HEK293 (cell line): ENCODE measurements around the gene LRIG3.
A peak's percentile ranks its signal among the peaks of the same experiment; 100 is the strongest.

ENCODE experiments used
- CTCF ChIA-PET: fragments of 350-600 bp; formaldehyde crosslinking; extraction: SDS; loops from one replicate; lab custom pipeline; 2021; ENCODE audit warnings: antibody characterized with exemption; lab: Yijun Ruan, JAX
- POLR2A ChIA-PET: fragments of 300-600 bp; formaldehyde crosslinking; extraction: SDS; loops from one replicate; lab custom pipeline; 2020; ENCODE audit warnings: antibody characterized with exemption, inconsistent platforms; lab: Yijun Ruan, JAX
- H3K27ac ChIP-seq: fragments of 200-500 bp; sonication (Bioruptor generic); 2 replicates; pipeline ENCODE4 v1.5.1; 2014; ENCODE audit warnings: low read depth, low read length, control low read depth, inconsistent platforms; ENCODE audit errors: extremely low read depth
- H3K36me3 ChIP-seq, 2 experiments: fragments of 200-500 bp in 1 of 2; sonication (Bioruptor generic) in 1 of 2; 1 replicate in 1 of 2; 2 replicates in 1 of 2; pipeline ENCODE4 v1.5.1; 2014 to 2017; ENCODE audit warnings: inconsistent platforms in 2 of 2, low read length in 2 of 2; ENCODE audit not compliant: control insufficient read depth in 2 of 2, insufficient read depth in 1 of 2
- H3K4me1 ChIP-seq: fragments of 200-500 bp; sonication (Bioruptor generic); 2 replicates; pipeline ENCODE4 v1.5.1; 2014; ENCODE audit warnings: mild to moderate bottlenecking, low read length, inconsistent platforms; ENCODE audit not compliant: control insufficient read depth, insufficient read depth
- H3K4me3 ChIP-seq: 2 replicates; pipeline ENCODE4 v1.5.1; 2011; ENCODE audit warnings: low read depth, mild to moderate bottlenecking, control low read depth, low read length, moderate library complexity
- H3K9me3 ChIP-seq: fragments of 200-500 bp; sonication (Bioruptor generic); 2 replicates; pipeline ENCODE4 v1.5.1; 2014; ENCODE audit warnings: low read depth, low read length, inconsistent platforms; ENCODE audit not compliant: control insufficient read depth, insufficient read depth
- HOXC10 ChIP-seq: sonication (generic); formaldehyde crosslinking; IDR thresholded peaks from 2 replicates; pipeline ENCODE4 v1.8.1; 2023; ENCODE audit warnings: mild to moderate bottlenecking, missing genetic modification reagents
- KLF8 ChIP-seq: fragments of 450-650 bp; formaldehyde crosslinking; IDR thresholded peaks from 2 replicates; pipeline ENCODE4 v1.5.1; 2016; ENCODE audit warnings: missing biosample characterization, missing genetic modification characterization
- RBAK ChIP-seq: fragments of 450-650 bp; formaldehyde crosslinking; IDR thresholded peaks from 2 replicates; pipeline ENCODE4 v1.5.1; 2016; ENCODE audit warnings: missing biosample characterization, missing genetic modification characterization
- TRIM28 ChIP-seq: IDR thresholded peaks from 2 replicates; pipeline ENCODE4 v1.6.1; 2011; ENCODE audit warnings: low read length, control low read depth, borderline replicate concordance
- ZBTB20 ChIP-seq: fragments of 450-650 bp; formaldehyde crosslinking; IDR thresholded peaks from 2 replicates; pipeline ENCODE4 v1.5.1; 2016; ENCODE audit warnings: missing biosample characterization, missing genetic modification characterization
- ZBTB48 ChIP-seq: fragments of 450-650 bp; formaldehyde crosslinking; IDR thresholded peaks from 2 replicates; pipeline ENCODE4 v1.5.1; 2016; ENCODE audit warnings: missing biosample characterization, missing genetic modification characterization
- ZBTB7A ChIP-seq: fragments of 450-650 bp; formaldehyde crosslinking; IDR thresholded peaks from 2 replicates; pipeline ENCODE4 v1.5.1; 2016; ENCODE audit warnings: low read depth, missing biosample characterization, missing genetic modification characterization
- ZNF175 ChIP-seq: fragments of 450-650 bp; formaldehyde crosslinking; IDR thresholded peaks from 2 replicates; pipeline ENCODE4 v1.5.1; 2016; ENCODE audit warnings: missing biosample characterization, missing genetic modification characterization
- ZNF2 ChIP-seq: fragments of 450-650 bp; formaldehyde crosslinking; IDR thresholded peaks from 2 replicates; pipeline ENCODE4 v1.5.1; 2016; ENCODE audit warnings: missing biosample characterization, missing genetic modification characterization
- ZNF23 ChIP-seq: fragments of 450-650 bp; formaldehyde crosslinking; IDR thresholded peaks from 2 replicates; pipeline ENCODE4 v1.5.1; 2016; ENCODE audit warnings: missing biosample characterization, missing genetic modification characterization, borderline replicate concordance
- ZNF266 ChIP-seq: fragments of 450-650 bp; formaldehyde crosslinking; IDR thresholded peaks from 2 replicates; pipeline ENCODE4 v1.5.1; 2016; ENCODE audit warnings: missing biosample characterization, missing genetic modification characterization, low read depth
- ZNF324 ChIP-seq: fragments of 450-650 bp; formaldehyde crosslinking; IDR thresholded peaks from 2 replicates; pipeline ENCODE4 v1.5.1; 2016; ENCODE audit warnings: missing biosample characterization, missing genetic modification characterization
- ZNF350 ChIP-seq: fragments of 450-650 bp; formaldehyde crosslinking; IDR thresholded peaks from 2 replicates; pipeline ENCODE4 v1.5.0; 2017; ENCODE audit warnings: missing biosample characterization, mild to moderate bottlenecking, missing genetic modification characterization
- ZNF416 ChIP-seq: fragments of 450-650 bp; formaldehyde crosslinking; IDR thresholded peaks from 2 replicates; pipeline ENCODE4 v1.5.1; 2016; ENCODE audit warnings: missing biosample characterization, missing genetic modification characterization
- ZNF555 ChIP-seq: fragments of 450-650 bp; formaldehyde crosslinking; conservative IDR thresholded peaks from 2 replicates; pipeline ENCODE4 v1.5.1; 2017; ENCODE audit warnings: missing biosample characterization, mild to moderate bottlenecking, missing genetic modification characterization, inconsistent platforms
- ZNF639 ChIP-seq: fragments of 450-650 bp; formaldehyde crosslinking; IDR thresholded peaks from 2 replicates; pipeline ENCODE4 v1.5.1; 2016; ENCODE audit warnings: missing biosample characterization, missing genetic modification characterization
- ZNF670 ChIP-seq: fragments of 450-650 bp; formaldehyde crosslinking; IDR thresholded peaks from 2 replicates; pipeline ENCODE4 v1.5.1; 2016; ENCODE audit warnings: missing biosample characterization, missing genetic modification characterization, low read depth
- ZNF692 ChIP-seq: fragments of 450-650 bp; formaldehyde crosslinking; IDR thresholded peaks from 2 replicates; pipeline ENCODE4 v1.5.1; 2016; ENCODE audit warnings: missing biosample characterization, missing genetic modification characterization
- ZNF776 ChIP-seq: fragments of 450-650 bp; formaldehyde crosslinking; IDR thresholded peaks from 2 replicates; pipeline ENCODE4 v1.5.0; 2017; ENCODE audit warnings: missing biosample characterization, missing genetic modification characterization, borderline replicate concordance
- ZNF785 ChIP-seq: fragments of 450-650 bp; formaldehyde crosslinking; IDR thresholded peaks from 2 replicates; pipeline ENCODE4 v1.5.1; 2016; ENCODE audit warnings: missing biosample characterization, missing genetic modification characterization
- ZNF837 ChIP-seq: fragments of 450-650 bp; formaldehyde crosslinking; IDR thresholded peaks from 2 replicates; pipeline ENCODE4 v1.5.1; 2016; ENCODE audit warnings: missing biosample characterization, missing genetic modification characterization
- ZSCAN18 ChIP-seq: fragments of 450-650 bp; formaldehyde crosslinking; IDR thresholded peaks from 2 replicates; pipeline ENCODE4 v1.5.1; 2016; ENCODE audit warnings: missing biosample characterization, missing genetic modification characterization
- TF ChIP-seq, protein P1 (sequence below): fragments of 450-650 bp; formaldehyde crosslinking; IDR thresholded peaks from 2 replicates; pipeline ENCODE4 v1.5.1; 2016; ENCODE audit warnings: missing biosample characterization, missing genetic modification characterization
- TF ChIP-seq, protein P2 (sequence below): fragments of 450-650 bp; formaldehyde crosslinking; IDR thresholded peaks from 2 replicates; pipeline ENCODE4 v1.5.1; 2016; ENCODE audit warnings: missing biosample characterization, missing genetic modification characterization
- TF ChIP-seq, protein P3 (sequence below): fragments of 450-650 bp; formaldehyde crosslinking; IDR thresholded peaks from 2 replicates; pipeline ENCODE4 v1.5.1; 2017; ENCODE audit warnings: missing biosample characterization, missing genetic modification characterization
- TF ChIP-seq, protein P4 (sequence below): fragments of 450-650 bp; formaldehyde crosslinking; IDR thresholded peaks from 2 replicates; pipeline ENCODE4 v1.5.1; 2016; ENCODE audit warnings: missing biosample characterization, missing genetic modification characterization

LRIG3 gene

DNA sequence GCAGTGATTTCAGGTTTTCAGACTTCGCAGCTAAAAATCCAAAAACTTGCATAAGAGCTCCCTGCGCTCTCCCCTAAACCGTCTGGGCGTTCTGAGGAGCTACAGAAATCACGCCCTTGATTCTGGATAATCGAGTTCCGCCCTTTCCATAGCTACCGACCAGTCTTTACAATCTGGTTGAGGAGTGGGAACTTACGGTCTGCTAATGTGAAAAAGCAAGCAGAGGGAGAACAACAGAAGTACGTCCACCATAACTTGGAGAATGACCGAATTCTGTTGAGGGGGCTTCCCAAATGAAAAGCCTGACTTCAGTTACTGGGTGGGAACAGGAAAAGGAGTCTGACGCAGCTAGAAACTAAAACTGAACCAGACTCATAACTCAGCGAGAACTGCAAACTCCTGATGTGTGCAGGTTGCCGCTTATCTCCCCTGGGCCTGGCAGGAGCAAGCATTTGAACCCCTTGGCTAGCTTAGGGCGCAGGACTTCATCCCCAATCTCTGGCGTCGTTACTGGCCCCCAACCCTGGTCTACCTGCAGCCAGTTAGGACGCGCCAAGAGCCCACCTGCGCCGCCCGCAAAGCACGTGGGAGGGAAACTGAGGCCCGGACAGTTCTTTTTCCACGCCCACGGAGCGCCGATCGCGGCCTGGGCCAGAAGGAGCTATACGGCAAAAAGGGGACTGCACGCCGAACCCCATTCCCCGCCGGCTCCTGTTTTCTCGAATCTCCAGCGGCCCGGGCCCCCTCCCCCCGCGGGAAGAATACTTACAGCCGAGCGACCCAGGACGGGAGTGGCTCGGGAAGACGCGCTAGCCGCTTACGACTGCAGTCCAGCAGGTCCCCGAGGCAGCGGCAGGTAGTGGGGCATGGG, 838 bp downstream of the LRIG3 start:
- CTCF ChIA-PET, result interaction anchor here (0.6 to 1.8 kb wide), 6 partner anchors 10 to 1933 kb away, joined by 3 to 7 read pairs (median 4); no protein-coding TSS in a partner anchor
- no peaks in the 10 kb centered on the region for H3K9me3 ChIP-seq
- POLR2A ChIA-PET, result interaction anchor here (0.8 to 2.7 kb wide), 8 partner anchors 10 to 978 kb away, joined by 3 to 11 read pairs (median 4); partner anchors contain the start of gene ATP23
- no peaks in the 10 kb centered on the region for H3K36me3 ChIP-seq
- H3K4me1 ChIP-seq, result peaks cover 43% of the 10 kb centered on the region
- peak overlapping the region; percentile 86 for H3K4me3 ChIP-seq
- H3K27ac ChIP-seq, result peak overlapping the region; percentile 100
- no peak for TF ChIP-seq ZBTB48 (tag by site-specific recombination)
- TF ChIP-seq ZNF837 (tag by site-specific recombination), result no peak
- no peak for TF ChIP-seq ZNF266
- TF ChIP-seq, protein P1, sequence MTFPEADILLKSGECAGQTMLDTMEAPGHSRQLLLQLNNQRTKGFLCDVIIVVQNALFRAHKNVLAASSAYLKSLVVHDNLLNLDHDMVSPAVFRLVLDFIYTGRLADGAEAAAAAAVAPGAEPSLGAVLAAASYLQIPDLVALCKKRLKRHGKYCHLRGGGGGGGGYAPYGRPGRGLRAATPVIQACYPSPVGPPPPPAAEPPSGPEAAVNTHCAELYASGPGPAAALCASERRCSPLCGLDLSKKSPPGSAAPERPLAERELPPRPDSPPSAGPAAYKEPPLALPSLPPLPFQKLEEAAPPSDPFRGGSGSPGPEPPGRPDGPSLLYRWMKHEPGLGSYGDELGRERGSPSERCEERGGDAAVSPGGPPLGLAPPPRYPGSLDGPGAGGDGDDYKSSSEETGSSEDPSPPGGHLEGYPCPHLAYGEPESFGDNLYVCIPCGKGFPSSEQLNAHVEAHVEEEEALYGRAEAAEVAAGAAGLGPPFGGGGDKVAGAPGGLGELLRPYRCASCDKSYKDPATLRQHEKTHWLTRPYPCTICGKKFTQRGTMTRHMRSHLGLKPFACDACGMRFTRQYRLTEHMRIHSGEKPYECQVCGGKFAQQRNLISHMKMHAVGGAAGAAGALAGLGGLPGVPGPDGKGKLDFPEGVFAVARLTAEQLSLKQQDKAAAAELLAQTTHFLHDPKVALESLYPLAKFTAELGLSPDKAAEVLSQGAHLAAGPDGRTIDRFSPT (tag by site-specific recombination), result no peak
- TF ChIP-seq, protein P2, sequence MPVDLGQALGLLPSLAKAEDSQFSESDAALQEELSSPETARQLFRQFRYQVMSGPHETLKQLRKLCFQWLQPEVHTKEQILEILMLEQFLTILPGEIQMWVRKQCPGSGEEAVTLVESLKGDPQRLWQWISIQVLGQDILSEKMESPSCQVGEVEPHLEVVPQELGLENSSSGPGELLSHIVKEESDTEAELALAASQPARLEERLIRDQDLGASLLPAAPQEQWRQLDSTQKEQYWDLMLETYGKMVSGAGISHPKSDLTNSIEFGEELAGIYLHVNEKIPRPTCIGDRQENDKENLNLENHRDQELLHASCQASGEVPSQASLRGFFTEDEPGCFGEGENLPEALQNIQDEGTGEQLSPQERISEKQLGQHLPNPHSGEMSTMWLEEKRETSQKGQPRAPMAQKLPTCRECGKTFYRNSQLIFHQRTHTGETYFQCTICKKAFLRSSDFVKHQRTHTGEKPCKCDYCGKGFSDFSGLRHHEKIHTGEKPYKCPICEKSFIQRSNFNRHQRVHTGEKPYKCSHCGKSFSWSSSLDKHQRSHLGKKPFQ (tag by site-specific recombination), result peak; percentile 71; the same call in 1 of the 2 replicates
- no peak for TF ChIP-seq ZNF416 (tag by site-specific recombination)
- TF ChIP-seq ZSCAN18 (tag by site-specific recombination), result no peak
- TF ChIP-seq ZNF776, result no peak
- no peak for TF ChIP-seq ZNF350 (tag by site-specific recombination)
- TF ChIP-seq ZNF175 (tag by site-specific recombination), result no peak
- TF ChIP-seq, protein P3, sequence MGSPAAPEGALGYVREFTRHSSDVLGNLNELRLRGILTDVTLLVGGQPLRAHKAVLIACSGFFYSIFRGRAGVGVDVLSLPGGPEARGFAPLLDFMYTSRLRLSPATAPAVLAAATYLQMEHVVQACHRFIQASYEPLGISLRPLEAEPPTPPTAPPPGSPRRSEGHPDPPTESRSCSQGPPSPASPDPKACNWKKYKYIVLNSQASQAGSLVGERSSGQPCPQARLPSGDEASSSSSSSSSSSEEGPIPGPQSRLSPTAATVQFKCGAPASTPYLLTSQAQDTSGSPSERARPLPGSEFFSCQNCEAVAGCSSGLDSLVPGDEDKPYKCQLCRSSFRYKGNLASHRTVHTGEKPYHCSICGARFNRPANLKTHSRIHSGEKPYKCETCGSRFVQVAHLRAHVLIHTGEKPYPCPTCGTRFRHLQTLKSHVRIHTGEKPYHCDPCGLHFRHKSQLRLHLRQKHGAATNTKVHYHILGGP (tag by site-specific recombination), result no peak
- no peak for TF ChIP-seq ZNF555 (tag by site-specific recombination)
- TF ChIP-seq ZNF692 (tag by site-specific recombination), result no peak
- TF ChIP-seq RBAK, result no peak
- TF ChIP-seq KLF8 (tag by site-specific recombination), result peak; percentile 32; the same call in 1 of the 2 replicates
- TF ChIP-seq, protein P4, sequence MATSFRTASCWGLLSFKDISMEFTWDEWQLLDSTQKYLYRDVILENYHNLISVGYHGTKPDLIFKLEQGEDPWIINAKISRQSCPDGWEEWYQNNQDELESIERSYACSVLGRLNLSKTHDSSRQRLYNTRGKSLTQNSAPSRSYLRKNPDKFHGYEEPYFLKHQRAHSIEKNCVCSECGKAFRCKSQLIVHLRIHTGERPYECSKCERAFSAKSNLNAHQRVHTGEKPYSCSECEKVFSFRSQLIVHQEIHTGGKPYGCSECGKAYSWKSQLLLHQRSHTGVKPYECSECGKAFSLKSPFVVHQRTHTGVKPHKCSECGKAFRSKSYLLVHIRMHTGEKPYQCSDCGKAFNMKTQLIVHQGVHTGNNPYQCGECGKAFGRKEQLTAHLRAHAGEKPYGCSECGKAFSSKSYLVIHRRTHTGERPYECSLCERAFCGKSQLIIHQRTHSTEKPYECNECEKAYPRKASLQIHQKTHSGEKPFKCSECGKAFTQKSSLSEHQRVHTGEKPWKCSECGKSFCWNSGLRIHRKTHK, result no peak
- TF ChIP-seq TRIM28, result no peak
- TF ChIP-seq ZBTB20 (tag by site-specific recombination), result peak; percentile 62
- TF ChIP-seq HOXC10 (CRISPR knock-in tag), result no peak
- TF ChIP-seq ZNF2 (tag by site-specific recombination), result 0 out of 2 replicates have a peak, but pooled peaks have one; percentile 46
- TF ChIP-seq ZNF785 (tag by site-specific recombination), result no peak
- TF ChIP-seq ZNF639, result no peak
- no peak for TF ChIP-seq ZBTB7A (tag by site-specific recombination)
- TF ChIP-seq ZNF23 (tag by site-specific recombination), result no peak
- TF ChIP-seq ZNF670, result no peak
- TF ChIP-seq ZNF324 (tag by site-specific recombination), result no peak
